ACC112 (cell line): ENCODE data around the gene SUMO2.

Source experiments
- H2AFZ ChIP-seq: fragments of 200-600 bp; sonication (generic); one replicate; pipeline ENCODE4 v1.6.0; 2017; ENCODE audit warnings: antibody characterized with exemption, low read length; ENCODE audit not compliant: unreplicated experiment
- H3K27ac ChIP-seq: fragments of 200-600 bp; sonication (generic); 2 replicates; pipeline ENCODE4 v1.5.1; 2014; ENCODE audit warnings: low read depth, mild to moderate bottlenecking, antibody characterized with exemption, low read length, moderate library complexity
- H3K27me3 ChIP-seq: fragments of 200-600 bp; sonication (generic); 2 replicates; pipeline ENCODE4 v1.6.1; 2014; ENCODE audit warnings: mild to moderate bottlenecking, antibody characterized with exemption, low read length, moderate library complexity, mixed read lengths; ENCODE audit not compliant: insufficient read depth
- H3K36me3 ChIP-seq: fragments of 200-600 bp; sonication (generic); 2 replicates; pipeline ENCODE4 v1.6.1; 2016; ENCODE audit warnings: mild to moderate bottlenecking, antibody characterized with exemption, low read length, moderate library complexity, mixed read lengths; ENCODE audit not compliant: insufficient read depth
- H3K4me1 ChIP-seq: fragments of 200-600 bp; sonication (generic); one replicate; pipeline ENCODE4 v1.6.1; 2016; ENCODE audit warnings: low read length, mixed read lengths; ENCODE audit not compliant: insufficient read depth, unreplicated experiment, control insufficient read depth
- H3K4me3 ChIP-seq: fragments of 200-600 bp; sonication (generic); 2 replicates; pipeline ENCODE4 v1.5.1; 2014; ENCODE audit warnings: mild to moderate bottlenecking, low read depth, low read length
- H3K79me2 ChIP-seq: fragments of 200-600 bp; sonication (generic); one replicate; pipeline ENCODE4 v1.6.0; 2016; ENCODE audit warnings: low read length; ENCODE audit not compliant: control insufficient read depth, unreplicated experiment, insufficient read depth

Gene SUMO2

GRCh38 chr17:75118307-75118706, 64.5 kb downstream of the SUMO2 start:
- Histone ChIP-seq H3K79me2 (no peaks in the 10 kb centered on the region), H3K4me1 (peaks cover 5% of the 10 kb centered on the region), H3K27me3 (no peaks in the 10 kb centered on the region), H3K4me3 (no peak overlapping the region), H3K36me3 (no peaks in the 10 kb centered on the region), H3K27ac (no peak overlapping the region), H2AFZ (no peak overlapping the region)

GRCh38 chr17:75116737-75117136, 66.0 kb downstream of the SUMO2 start:
- H3K27ac ChIP-seq, result no peak overlapping the region
- H3K79me2 ChIP-seq, result no peaks in the 10 kb centered on the region
- no peaks in the 10 kb centered on the region for H3K27me3 ChIP-seq
- H3K4me3 ChIP-seq, result no peak overlapping the region
- peaks cover 5% of the 10 kb centered on the region for H3K4me1 ChIP-seq
- H2AFZ ChIP-seq, result no peak overlapping the region
- no peaks in the 10 kb centered on the region for H3K36me3 ChIP-seq
